Breast epithelium (tissue), 3 donors: ENCODE data around the gene COL26A1.

Source experiments
- CTCF ChIP-seq, 3 donors: fragments of 450-650 bp; IDR thresholded peaks; one replicate each; pipeline ENCODE4 v1.5.1; 2016 to 2017; ENCODE audit warnings: antibody characterized with exemption in 3 of 3, mild to moderate bottlenecking in 3 of 3, moderate library complexity in 3 of 3
- POLR2A ChIP-seq: fragments of 450-650 bp; IDR thresholded peaks from one replicate; pipeline ENCODE4 v1.6.1; 2016; ENCODE audit warnings: antibody characterized with exemption, mild to moderate bottlenecking, moderate library complexity
- POLR2AphosphoS5 ChIP-seq, 3 donors: sonication (generic); formaldehyde crosslinking; IDR thresholded peaks; one replicate each; pipeline ENCODE4 v1.6.1; 2017; ENCODE audit warnings: antibody characterized with exemption in 3 of 3

GRCh38 chr7:101373812-101374614 is 11.3 kb downstream of the COL26A1 start:
- TF ChIP-seq POLR2A (no peak), CTCF (IDR thresholded peaks at IDR 0.05) (no peak), POLR2AphosphoS5 (IDR thresholded peaks at IDR 0.05) (no peak)
